KMS-11 (cell line): Measurements from ENCODE around the gene FKBP2.

Source experiments
- H2AFZ ChIP-seq: fragments of 200-600 bp; sonication (generic); 2 replicates; pipeline ENCODE4 v1.6.1; 2016; ENCODE audit warnings: antibody characterized with exemption, mixed run types, low read depth
- H3K27ac ChIP-seq: fragments of 200-600 bp; sonication (generic); 2 replicates; pipeline ENCODE4 v1.6.1; 2016; ENCODE audit warnings: mild to moderate bottlenecking, mixed run types
- H3K27me3 ChIP-seq: fragments of 200-600 bp; sonication (generic); 2 replicates; pipeline ENCODE4 v1.6.1; 2017; ENCODE audit warnings: mild to moderate bottlenecking, low read depth, mixed run types, moderate library complexity; ENCODE audit not compliant: insufficient read depth
- H3K36me3 ChIP-seq: fragments of 200-600 bp; sonication (generic); 2 replicates; pipeline ENCODE4 v1.6.1; 2017; ENCODE audit warnings: mild to moderate bottlenecking, mixed run types; ENCODE audit not compliant: insufficient read depth
- H3K4me1 ChIP-seq: fragments of 200-600 bp; sonication (generic); 2 replicates; pipeline ENCODE4 v1.6.1; 2016; ENCODE audit warnings: mild to moderate bottlenecking, low read depth, mixed run types; ENCODE audit not compliant: poor library complexity, severe bottlenecking
- H3K4me2 ChIP-seq: fragments of 200-600 bp; sonication (generic); 2 replicates; pipeline ENCODE4 v1.7.0; 2016; ENCODE audit warnings: mild to moderate bottlenecking, mixed run types
- H3K4me3 ChIP-seq: fragments of 200-600 bp; sonication (generic); IDR thresholded peaks from 2 replicates; pipeline ENCODE4 v1.6.1; 2017; ENCODE audit warnings: low read depth, low read length, mixed read lengths; ENCODE audit not compliant: insufficient read depth
- H3K79me2 ChIP-seq: fragments of 200-600 bp; sonication (generic); 2 replicates; pipeline ENCODE4 v1.6.1; 2016; ENCODE audit warnings: low read depth, mixed run types; ENCODE audit not compliant: insufficient read depth
- H3K9ac ChIP-seq: fragments of 200-600 bp; sonication (generic); 2 replicates; pipeline ENCODE4 v1.6.1; 2016; ENCODE audit warnings: mild to moderate bottlenecking, mixed run types
- H4K20me1 ChIP-seq: fragments of 200-600 bp; sonication (generic); 2 replicates; pipeline ENCODE4 v1.6.1; 2016; ENCODE audit warnings: mild to moderate bottlenecking, mixed run types; ENCODE audit not compliant: insufficient read depth
- TF ChIP-seq, protein P1 (sequence below): fragments of 200-600 bp; sonication (generic); conservative IDR thresholded peaks from 2 replicates; pipeline ENCODE4 v1.6.1; 2017; ENCODE audit warnings: low read depth, mild to moderate bottlenecking, antibody characterized with exemption, low read length, moderate library complexity, mixed read lengths

FKBP2 gene

DNA sequence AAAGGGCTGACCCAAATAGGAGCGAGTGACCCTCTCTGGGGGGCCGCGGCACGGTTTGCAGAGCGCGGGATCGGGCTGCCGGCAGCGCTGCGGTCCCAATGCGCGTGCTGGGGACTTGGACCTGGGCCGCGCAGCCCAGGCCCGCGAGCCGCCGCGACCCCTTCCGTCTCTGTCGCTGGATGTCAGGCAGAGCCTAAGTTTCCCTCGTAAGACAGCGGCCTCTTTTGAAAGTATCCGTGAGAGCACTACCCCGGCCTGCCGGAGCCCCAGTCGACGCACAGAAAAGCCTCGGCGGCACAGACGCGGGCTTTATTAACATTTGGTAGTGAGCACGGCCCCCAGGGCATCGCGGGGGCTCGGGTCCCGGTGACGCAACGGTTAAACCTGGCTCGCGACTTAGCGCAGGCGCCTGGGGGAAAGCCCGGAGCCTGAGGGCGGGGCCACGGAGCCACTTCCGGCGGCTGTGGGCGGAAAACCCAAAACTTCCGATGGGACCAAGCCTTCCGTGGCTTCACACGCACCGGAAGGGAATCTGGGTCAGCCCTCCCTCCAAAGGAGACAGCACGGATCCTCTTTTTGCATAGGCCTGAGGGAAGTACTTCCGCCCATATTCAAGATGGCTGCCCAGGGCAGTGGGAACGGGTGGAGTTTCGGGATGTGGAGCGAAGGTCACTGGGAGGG lies 28.8 kb downstream of the FKBP2 start:
- Histone ChIP-seq H3K4me1 (peaks cover 14% of the 10 kb centered on the region), H2AFZ (peak overlapping the region; percentile 68)
- TF ChIP-seq, protein P1, sequence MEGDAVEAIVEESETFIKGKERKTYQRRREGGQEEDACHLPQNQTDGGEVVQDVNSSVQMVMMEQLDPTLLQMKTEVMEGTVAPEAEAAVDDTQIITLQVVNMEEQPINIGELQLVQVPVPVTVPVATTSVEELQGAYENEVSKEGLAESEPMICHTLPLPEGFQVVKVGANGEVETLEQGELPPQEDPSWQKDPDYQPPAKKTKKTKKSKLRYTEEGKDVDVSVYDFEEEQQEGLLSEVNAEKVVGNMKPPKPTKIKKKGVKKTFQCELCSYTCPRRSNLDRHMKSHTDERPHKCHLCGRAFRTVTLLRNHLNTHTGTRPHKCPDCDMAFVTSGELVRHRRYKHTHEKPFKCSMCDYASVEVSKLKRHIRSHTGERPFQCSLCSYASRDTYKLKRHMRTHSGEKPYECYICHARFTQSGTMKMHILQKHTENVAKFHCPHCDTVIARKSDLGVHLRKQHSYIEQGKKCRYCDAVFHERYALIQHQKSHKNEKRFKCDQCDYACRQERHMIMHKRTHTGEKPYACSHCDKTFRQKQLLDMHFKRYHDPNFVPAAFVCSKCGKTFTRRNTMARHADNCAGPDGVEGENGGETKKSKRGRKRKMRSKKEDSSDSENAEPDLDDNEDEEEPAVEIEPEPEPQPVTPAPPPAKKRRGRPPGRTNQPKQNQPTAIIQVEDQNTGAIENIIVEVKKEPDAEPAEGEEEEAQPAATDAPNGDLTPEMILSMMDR: no peak

DNA sequence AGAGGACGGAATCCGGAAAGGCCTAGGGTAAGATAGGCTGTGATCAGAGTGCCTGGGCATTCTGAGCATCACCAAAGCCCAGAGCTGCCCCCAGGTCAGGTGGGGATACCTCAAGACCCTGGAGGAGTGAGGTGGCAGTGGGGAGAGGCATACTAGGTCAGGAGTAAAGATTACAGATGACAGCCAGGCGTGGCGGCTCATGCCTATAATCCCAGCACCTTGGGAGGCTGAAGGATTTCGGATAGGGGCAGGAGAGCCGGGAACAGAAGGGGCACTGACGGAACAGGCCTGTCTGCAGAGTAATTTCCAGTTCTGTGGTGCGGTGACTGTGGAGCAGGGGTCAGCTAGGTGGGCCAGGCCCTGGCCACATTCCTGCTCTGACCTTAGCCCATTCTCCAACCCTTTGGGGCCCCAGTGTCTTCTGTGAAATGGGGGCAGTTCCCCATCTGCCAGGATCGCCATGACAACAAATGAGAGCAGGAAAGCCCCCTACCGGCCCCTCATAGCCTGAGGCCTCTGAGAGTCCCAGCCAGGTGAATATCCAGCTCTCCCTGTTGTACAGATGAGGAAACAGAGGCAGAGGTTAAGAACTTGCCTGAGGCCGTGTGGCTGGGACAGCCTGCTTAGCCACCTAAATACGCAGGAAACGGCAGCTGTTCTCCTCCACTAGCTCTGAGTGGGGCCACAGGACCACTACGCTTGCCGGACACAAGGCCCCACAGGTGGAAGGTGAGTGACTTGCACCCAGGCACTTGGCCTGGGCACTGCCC lies 34.3 kb downstream of the FKBP2 start:
- Histone ChIP-seq H4K20me1 (no peaks in the 10 kb centered on the region), H3K9ac (no peak overlapping the region)

More for the DNA sequence above, 28.8 kb downstream of the FKBP2 start:
- Histone ChIP-seq H3K27ac (peak overlapping the region; percentile 87), H3K36me3 (no peaks in the 10 kb centered on the region), H3K9ac (peak overlapping the region; percentile 86), H3K79me2 (no peaks in the 10 kb centered on the region), H3K27me3 (no peaks in the 10 kb centered on the region), H3K4me2 (peak overlapping the region; percentile 86), H3K4me3 (no peak overlapping the region), H4K20me1 (no peaks in the 10 kb centered on the region)

DNA sequence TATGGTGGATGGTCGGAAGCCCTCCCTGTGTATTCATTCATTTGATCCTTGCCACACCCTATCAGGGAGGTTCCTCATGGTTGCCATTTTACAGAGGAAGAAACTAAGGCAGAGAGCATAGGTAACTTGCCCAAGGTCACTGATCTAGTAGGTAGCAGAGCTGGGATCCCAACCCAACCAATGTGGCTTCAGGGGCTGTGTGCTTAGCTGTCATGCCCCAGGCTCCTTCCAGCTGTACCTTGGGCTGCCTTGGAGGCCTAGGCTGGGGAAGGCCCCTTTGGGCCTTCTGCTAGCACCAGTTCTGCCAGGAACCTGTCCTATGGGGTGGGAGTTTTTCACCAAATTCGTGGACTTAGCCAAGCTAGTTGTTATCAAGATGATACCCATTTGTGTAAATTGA lies 34.9 kb downstream of the FKBP2 start:
- no peak overlapping the region for H3K4me3 ChIP-seq
- peaks cover 6% of the 10 kb centered on the region for H3K4me1 ChIP-seq
- H3K4me2 ChIP-seq: no peak overlapping the region
- no peaks in the 10 kb centered on the region for H4K20me1 ChIP-seq
- H3K79me2 ChIP-seq: no peaks in the 10 kb centered on the region
- H3K9ac ChIP-seq: no peak overlapping the region
- no peaks in the 10 kb centered on the region for H3K27me3 ChIP-seq
- TF ChIP-seq, protein P1: no peak
- no peaks in the 10 kb centered on the region for H3K36me3 ChIP-seq
- no peak overlapping the region for H3K27ac ChIP-seq
- no peak overlapping the region for H2AFZ ChIP-seq

More for the DNA sequence above, 34.3 kb downstream of the FKBP2 start:
- TF ChIP-seq, protein P1: no peak
- Histone ChIP-seq H3K36me3 (no peaks in the 10 kb centered on the region), H3K27me3 (no peaks in the 10 kb centered on the region), H3K4me3 (no peak overlapping the region), H3K4me1 (peaks cover 6% of the 10 kb centered on the region), H3K79me2 (no peaks in the 10 kb centered on the region), H2AFZ (no peak overlapping the region), H3K4me2 (no peak overlapping the region), H3K27ac (no peak overlapping the region)

DNA sequence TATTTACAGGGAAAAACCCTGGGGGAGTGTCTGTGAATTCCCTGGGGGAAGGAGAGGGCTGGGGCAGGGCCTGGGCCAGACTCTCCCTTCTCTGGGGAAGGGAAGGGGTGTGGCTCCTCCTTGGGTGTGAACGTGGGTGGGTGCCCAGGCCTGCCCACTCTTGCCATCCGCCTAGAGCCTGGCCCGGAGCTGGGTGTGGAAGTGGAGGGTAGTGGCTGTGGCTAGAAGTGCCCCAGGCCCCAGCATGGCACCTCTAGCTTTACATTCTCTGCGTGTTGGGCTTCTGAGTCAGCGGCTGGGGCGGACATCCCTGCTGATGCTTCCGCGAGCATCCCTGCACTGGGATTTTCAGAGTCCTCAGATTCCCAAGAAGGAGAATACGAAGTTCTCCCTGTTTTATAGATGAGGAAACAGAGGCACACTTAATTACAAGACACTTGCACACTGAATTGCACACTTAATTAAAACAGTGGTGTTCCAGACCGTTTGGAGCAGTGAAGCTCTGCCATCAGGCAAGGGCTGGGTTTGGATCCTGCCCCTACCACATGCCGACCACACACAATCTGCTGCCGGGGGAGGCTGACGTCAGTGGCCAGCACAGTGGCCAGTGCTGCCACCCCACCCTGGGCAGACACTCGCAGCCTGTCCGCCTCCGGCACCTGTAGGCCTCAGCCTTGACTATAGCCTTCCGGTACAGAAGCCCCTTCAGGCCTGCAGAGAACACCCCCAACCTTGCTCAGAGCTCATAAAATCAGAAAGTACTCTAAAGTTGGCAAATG lies 35.9 kb downstream of the FKBP2 start:
- Histone ChIP-seq H3K9ac (no peak overlapping the region), H3K79me2 (no peaks in the 10 kb centered on the region), H3K4me1 (peaks cover 4% of the 10 kb centered on the region), H3K4me2 (no peak overlapping the region), H3K36me3 (no peaks in the 10 kb centered on the region), H2AFZ (no peak overlapping the region), H3K4me3 (no peak overlapping the region), H3K27ac (no peak overlapping the region), H4K20me1 (no peaks in the 10 kb centered on the region), H3K27me3 (no peaks in the 10 kb centered on the region)
- TF ChIP-seq, protein P1: no peak
